ENCODE results near the gene HOXA1. TPM values are rescaled to one million over a fixed set of nuclear protein-coding genes. Genes with fewer than 3 reads are reported as not detected.
"Not testable (repeated sequence)": the region's sequence is repeated elsewhere in the genome, so short reads cannot be mapped to it uniquely, and the experiment has no call there.

The HOXA1 gene
- total RNA-seq, 2 experiments from 2014 or later = 0.22 to 0.58 TPM

- H3K27ac Mint-ChIP-seq = no peak overlapping the region
- CTCF ChIA-PET = no interaction called here
- H3K27me3 Mint-ChIP-seq = peaks cover 3% of the 10 kb centered on the region
- H3K4me3 Mint-ChIP-seq = no peak overlapping the region
- DNase-seq = no peak
- H3K4me1 Mint-ChIP-seq = no peaks in the 10 kb centered on the region
- no peaks in the 10 kb centered on the region for H3K9me3 Mint-ChIP-seq
- H3K36me3 Mint-ChIP-seq (ENCODE audit: low read depth) = no peaks in the 10 kb centered on the region
- POLR2A ChIA-PET = no interaction called here
Observed at GRCh38 chr7:27071622-27072390, 24.0 kb downstream of the HOXA1 start.

GRCh38 chr7:27068259-27068658 is 27.5 kb downstream of the HOXA1 start:
- ChIA-PET POLR2A (no interaction called here), CTCF (interaction anchor here (0.9 to 1.6 kb wide), 2 partner anchors 9 to 32 kb away, joined by 3 to 4 read pairs; no protein-coding TSS in a partner anchor)
- Mint-ChIP-seq H3K27ac (no peak overlapping the region), H3K36me3 (ENCODE audit: low read depth) (no peaks in the 10 kb centered on the region), H3K9me3 (no peaks in the 10 kb centered on the region), H3K4me3 (no peak overlapping the region), H3K4me1 (no peaks in the 10 kb centered on the region), H3K27me3 (peaks cover 3% of the 10 kb centered on the region)
- no peak for DNase-seq

GRCh38 chr7:27066148-27066547 is 29.7 kb downstream of the HOXA1 start:
- CTCF ChIA-PET = no interaction called here

GRCh38 chr7:27065709-27066108 is 30.1 kb downstream of the HOXA1 start:
- Mint-ChIP-seq H3K36me3 (ENCODE audit: low read depth) (no peaks in the 10 kb centered on the region), H3K27me3 (peaks cover 2% of the 10 kb centered on the region), H3K27ac (no peak overlapping the region), H3K9me3 (no peaks in the 10 kb centered on the region), H3K4me3 (no peak overlapping the region), H3K4me1 (no peaks in the 10 kb centered on the region)
- POLR2A ChIA-PET = no interaction called here
- no peak for DNase-seq
- CTCF ChIA-PET = no interaction called here

More at GRCh38 chr7:27066148-27066547, 29.7 kb downstream of the HOXA1 start:
- H3K36me3 Mint-ChIP-seq (ENCODE audit: low read depth) = no peaks in the 10 kb centered on the region
- no peak overlapping the region for H3K27ac Mint-ChIP-seq
- H3K4me1 Mint-ChIP-seq = no peaks in the 10 kb centered on the region
- peaks cover under 1% of the 10 kb centered on the region for H3K27me3 Mint-ChIP-seq
- H3K4me3 Mint-ChIP-seq = no peak overlapping the region
- DNase-seq = no peak
- POLR2A ChIA-PET = no interaction called here
- no peaks in the 10 kb centered on the region for H3K9me3 Mint-ChIP-seq

- Mint-ChIP-seq H3K27ac (no peak overlapping the region), H3K36me3 (ENCODE audit: low read depth) (no peaks in the 10 kb centered on the region), H3K9me3 (no peaks in the 10 kb centered on the region), H3K4me3 (no peak overlapping the region), H3K27me3 (peaks cover 11% of the 10 kb centered on the region), H3K4me1 (no peaks in the 10 kb centered on the region)
- ChIA-PET CTCF (no interaction called here), POLR2A (no interaction called here)
- DNase-seq = no peak
Observed at GRCh38 chr7:27064661-27065060, 31.1 kb downstream of the HOXA1 start.

- POLR2A ChIA-PET = no interaction called here
- CTCF ChIA-PET = no interaction called here
- peaks cover 15% of the 10 kb centered on the region for H3K27me3 Mint-ChIP-seq
- no peaks in the 10 kb centered on the region for H3K4me1 Mint-ChIP-seq
- H3K27ac Mint-ChIP-seq = no peak overlapping the region
- DNase-seq = no peak
- H3K9me3 Mint-ChIP-seq = no peaks in the 10 kb centered on the region
- no peak overlapping the region for H3K4me3 Mint-ChIP-seq
- no peaks in the 10 kb centered on the region for H3K36me3 Mint-ChIP-seq (ENCODE audit: low read depth)
Observed at GRCh38 chr7:27064159-27064558, 31.6 kb downstream of the HOXA1 start.

GRCh38 chr7:27062946-27063345 is 32.9 kb downstream of the HOXA1 start:
- Mint-ChIP-seq H3K9me3 (no peaks in the 10 kb centered on the region), H3K4me3 (no peak overlapping the region), H3K27ac (no peak overlapping the region), H3K4me1 (no peaks in the 10 kb centered on the region), H3K36me3 (ENCODE audit: low read depth) (no peaks in the 10 kb centered on the region), H3K27me3 (peaks cover 15% of the 10 kb centered on the region)
- ChIA-PET CTCF (interaction anchor here (0.6 kb wide), 1 partner anchor 72 kb away, joined by 6 read pairs; no protein-coding TSS in a partner anchor), POLR2A (no interaction called here)
- DNase-seq = no peak

- ChIA-PET CTCF (no interaction called here), POLR2A (interaction anchor here (0.6 kb wide), 1 partner anchor 89 kb away, joined by 6 read pairs; no protein-coding TSS in a partner anchor)
- Mint-ChIP-seq H3K27me3 (peaks cover 4% of the 10 kb centered on the region), H3K27ac (no peak overlapping the region), H3K4me1 (no peaks in the 10 kb centered on the region), H3K9me3 (no peaks in the 10 kb centered on the region), H3K4me3 (no peak overlapping the region), H3K36me3 (ENCODE audit: low read depth) (no peaks in the 10 kb centered on the region)
- no peak for DNase-seq
Observed at GRCh38 chr7:27053153-27053552, 42.6 kb downstream of the HOXA1 start.

GRCh38 chr7:27051451-27051850 is 44.3 kb downstream of the HOXA1 start:
- CTCF ChIA-PET = no interaction called here
- Mint-ChIP-seq H3K36me3 (ENCODE audit: low read depth) (no peaks in the 10 kb centered on the region), H3K27ac (no peak overlapping the region), H3K9me3 (no peaks in the 10 kb centered on the region), H3K27me3 (peaks cover 4% of the 10 kb centered on the region), H3K4me1 (no peaks in the 10 kb centered on the region), H3K4me3 (no peak overlapping the region)
- POLR2A ChIA-PET = no interaction called here
- DNase-seq = no peak

- CTCF ChIA-PET = no interaction called here
- DNase-seq = no peak
- Mint-ChIP-seq H3K27me3 (peaks cover 2% of the 10 kb centered on the region), H3K9me3 (no peaks in the 10 kb centered on the region), H3K36me3 (ENCODE audit: low read depth) (no peaks in the 10 kb centered on the region), H3K4me1 (no peaks in the 10 kb centered on the region), H3K4me3 (no peak overlapping the region), H3K27ac (no peak overlapping the region)
- POLR2A ChIA-PET = no interaction called here
Observed at GRCh38 chr7:27048438-27048837, 47.4 kb downstream of the HOXA1 start.

- Mint-ChIP-seq H3K4me1 (no peaks in the 10 kb centered on the region), H3K9me3 (no peaks in the 10 kb centered on the region), H3K4me3 (no peak overlapping the region), H3K27me3 (peaks cover 7% of the 10 kb centered on the region), H3K27ac (no peak overlapping the region), H3K36me3 (ENCODE audit: low read depth) (no peaks in the 10 kb centered on the region)
- ChIA-PET CTCF (no interaction called here), POLR2A (no interaction called here)
- no peak for DNase-seq
Observed at GRCh38 chr7:27046854-27047549, 48.8 kb downstream of the HOXA1 start.

- H3K27me3 Mint-ChIP-seq; H3K9me3 Mint-ChIP-seq; H3K4me1 Mint-ChIP-seq; H3K27ac Mint-ChIP-seq; POLR2A ChIA-PET; CTCF ChIA-PET; DNase-seq; H3K4me3 Mint-ChIP-seq; H3K36me3 Mint-ChIP-seq (ENCODE audit: low read depth): not testable (repeated sequence)
Observed at GRCh38 chr7:27045972-27046371, 49.8 kb downstream of the HOXA1 start.

- POLR2A ChIA-PET; H3K9me3 Mint-ChIP-seq; DNase-seq; CTCF ChIA-PET; H3K4me1 Mint-ChIP-seq; H3K27me3 Mint-ChIP-seq; H3K27ac Mint-ChIP-seq; H3K4me3 Mint-ChIP-seq; H3K36me3 Mint-ChIP-seq (ENCODE audit: low read depth): not testable (repeated sequence)
Observed at GRCh38 chr7:27045066-27045465, 50.7 kb downstream of the HOXA1 start.

All from activated CD4-positive, alpha-beta T cell treated with anti-CD3 and anti-CD28 coated beads, Interleukin-2, amount 10 ng/mL, durations not matched to agents 7 days and 5 days (primary cell).